IMR-90 (cell line): ENCODE measurements around the gene FXR2. TPM values are rescaled to one million over a fixed set of nuclear protein-coding genes. Genes with fewer than 3 reads are reported as not detected.
"Not testable (repeated sequence)": the region's sequence is repeated elsewhere in the genome, so short reads cannot be mapped to it uniquely, and the experiment has no call there.

Experiments used
- ATAC-seq: fragments of 200-7000 bp; cut with Tn5 transposase; 2 replicates; pipeline ENCODE4 v1.9.1; 2020; ENCODE audit warnings: low read depth, mild to moderate bottlenecking, moderate library complexity
- BruUV-seq: library from RNA; stranded (reverse); fragments of 400-500 nt; replicated peaks from 2 replicates; lab custom pipeline; 2021; lab: Mats Ljungman, UMichigan
- CTCF ChIA-PET: fragments of 300-600 bp; formaldehyde crosslinking; extraction: SDS; loops from one replicate; lab custom pipeline; 2021; ENCODE audit warnings: antibody characterized with exemption; lab: Yijun Ruan, JAX
- POLR2A ChIA-PET: fragments of 300-600 bp; sonication (Branson Sonifier 250); formaldehyde crosslinking; loops from one replicate; lab custom pipeline; 2022; ENCODE audit warnings: antibody characterized with exemption; ENCODE audit not compliant: unreplicated experiment; lab: Charles Lee
- DNase-seq: peaks from one replicate; pipeline ENCODE4 v3.0.0; 2013
- H2AFZ ChIP-seq: replicated peaks from 2 replicates; pipeline ENCODE3; 2013; ENCODE audit warnings: low read length, mild to moderate bottlenecking; ENCODE audit not compliant: poor library complexity
- H2AK5ac ChIP-seq: 2 replicates; pipeline ENCODE4 v1.6.1; 2013; ENCODE audit warnings: low read depth, low read length, inconsistent platforms
- H2AK9ac ChIP-seq: replicated peaks from 2 replicates; pipeline ENCODE3; 2013; ENCODE audit warnings: mild to moderate bottlenecking, low read depth, low read length, moderate library complexity; ENCODE audit not compliant: poor library complexity
- H2BK120ac ChIP-seq: 2 replicates; pipeline ENCODE4 v1.6.1; 2013; ENCODE audit warnings: low read depth, low read length, inconsistent platforms
- H2BK15ac ChIP-seq: 3 replicates; pipeline ENCODE4 v1.6.1; 2013; ENCODE audit warnings: low read depth, low read length, inconsistent platforms
- H2BK20ac ChIP-seq: 2 replicates; pipeline ENCODE4 v1.6.1; 2013; ENCODE audit warnings: low read depth, mild to moderate bottlenecking, inconsistent platforms, low read length, moderate library complexity
- H2BK5ac ChIP-seq: 2 replicates; pipeline ENCODE4 v1.6.1; 2013; ENCODE audit warnings: mild to moderate bottlenecking, low read depth, low read length, inconsistent platforms; ENCODE audit not compliant: poor library complexity, severe bottlenecking
- H3K14ac ChIP-seq: replicated peaks from 2 replicates; pipeline ENCODE4 v1.6.1; 2013; ENCODE audit warnings: low read depth, low read length, inconsistent platforms
- H3K18ac ChIP-seq: 2 replicates; pipeline ENCODE4 v1.6.1; 2013; ENCODE audit warnings: low read depth, low read length, control low read depth
- H3K23ac ChIP-seq: 2 replicates; pipeline ENCODE4 v1.6.1; 2013; ENCODE audit warnings: low read depth, low read length, inconsistent platforms
- H3K27ac ChIP-seq: 2 replicates; pipeline ENCODE4 v1.5.1; 2013; ENCODE audit warnings: mild to moderate bottlenecking, control low read depth, low read length; ENCODE audit not compliant: insufficient read depth
- H3K27me3 ChIP-seq: 2 replicates; pipeline ENCODE4 v1.6.1; 2013; ENCODE audit warnings: low read length; ENCODE audit not compliant: control insufficient read depth, insufficient read depth
- H3K36me3 ChIP-seq: 2 replicates; pipeline ENCODE4 v1.6.1; 2013; ENCODE audit warnings: low read length, mixed read lengths; ENCODE audit not compliant: control insufficient read depth, insufficient read depth
- H3K4ac ChIP-seq: 2 replicates; pipeline ENCODE4 v1.6.1; 2013; ENCODE audit warnings: low read depth, low read length, inconsistent platforms
- H3K4me1 ChIP-seq: 2 replicates; pipeline ENCODE4 v1.6.1; 2013; ENCODE audit warnings: low read length, mixed read lengths; ENCODE audit not compliant: control insufficient read depth, insufficient read depth
- H3K4me2 ChIP-seq: 2 replicates; pipeline ENCODE4 v1.6.1; 2013; ENCODE audit warnings: low read depth, mild to moderate bottlenecking, control low read depth, low read length, moderate library complexity
- H3K4me3 ChIP-seq: 2 replicates; pipeline ENCODE4 v1.5.1; 2013; ENCODE audit warnings: low read depth, mild to moderate bottlenecking, control low read depth, low read length, moderate library complexity; ENCODE audit not compliant: insufficient read depth
- H3K56ac ChIP-seq: 2 replicates; pipeline ENCODE4 v1.6.1; 2013; ENCODE audit warnings: low read length, inconsistent platforms; ENCODE audit not compliant: insufficient read depth; ENCODE audit errors: extremely low read depth
- H3K79me1 ChIP-seq, 2 experiments: 2 replicates each; pipeline ENCODE4 v1.6.1; 2013; ENCODE audit warnings: low read length in 2 of 2, inconsistent platforms in 1 of 2, low read depth in 1 of 2
- H3K9ac ChIP-seq: 2 replicates; pipeline ENCODE4 v1.6.1; 2013; ENCODE audit warnings: low read depth, low read length, control low read depth
- H3K9me1 ChIP-seq: 2 replicates; pipeline ENCODE4 v1.6.1; 2013; ENCODE audit warnings: low read length, inconsistent platforms; ENCODE audit not compliant: insufficient read depth
- H3K9me3 ChIP-seq: 2 replicates; pipeline ENCODE4 v1.6.1; 2013; ENCODE audit warnings: low read length; ENCODE audit not compliant: control insufficient read depth, insufficient read depth
- H4K20me1 ChIP-seq: 2 replicates; pipeline ENCODE4 v1.6.1; 2013; ENCODE audit warnings: low read length, inconsistent platforms; ENCODE audit not compliant: insufficient read depth
- H4K5ac ChIP-seq: 2 replicates; pipeline ENCODE4 v1.6.1; 2013; ENCODE audit warnings: mild to moderate bottlenecking, low read depth, low read length, control low read depth
- H4K8ac ChIP-seq, 2 experiments: 2 replicates each; pipeline ENCODE4 v1.6.1; 2013; ENCODE audit warnings: low read depth in 2 of 2, low read length in 2 of 2, control low read depth in 1 of 2, inconsistent platforms in 1 of 2
- H4K91ac ChIP-seq: 2 replicates; pipeline ENCODE4 v1.6.1; 2013; ENCODE audit warnings: low read depth, low read length, inconsistent platforms; ENCODE audit not compliant: insufficient read depth
- CHD1 ChIP-seq: IDR thresholded peaks from 2 replicates; pipeline ENCODE4 v1.6.1; 2012; ENCODE audit warnings: low read depth, low read length, improper control_type of control experiment
- CTCF ChIP-seq: conservative IDR thresholded peaks from 2 replicates; pipeline ENCODE4 v1.5.1; 2012; ENCODE audit warnings: mild to moderate bottlenecking, low read depth, low read length, improper control_type of control experiment
- MAFK ChIP-seq: IDR thresholded peaks from 2 replicates; pipeline ENCODE4 v1.6.1; 2012; ENCODE audit warnings: low read depth, low read length, improper control_type of control experiment
- MXI1 ChIP-seq: IDR thresholded peaks from 2 replicates; pipeline ENCODE4 v1.6.1; 2012; ENCODE audit warnings: low read depth, mild to moderate bottlenecking, low read length, moderate library complexity, borderline replicate concordance
- RFX5 ChIP-seq: IDR thresholded peaks from 2 replicates; pipeline ENCODE4 v1.8.0; 2012; ENCODE audit warnings: low read depth, mild to moderate bottlenecking, low read length, moderate library complexity
- SMC3 ChIP-seq: fragments of 150-350 bp; IDR thresholded peaks from 2 replicates; pipeline ENCODE4 v1.6.1; 2016; ENCODE audit warnings: low read depth, mild to moderate bottlenecking, antibody characterized with exemption, low read length, moderate library complexity
- WGBS, 2 experiments: methylation state at CpG; one replicate each; pipeline versions ENCODE4 v1.1.5 to v1.1.7; 2013; ENCODE audit warnings: missing lambda C conversion rate in 2 of 2; ENCODE audit not compliant: insufficient read length in 1 of 2; ENCODE audit errors: extremely low coverage in 2 of 2; 5-methylcytosine and 5-hydroxymethylcytosine counted together
- dilution Hi-C: fragments of 300-500 bp; cut with HindIII; formaldehyde crosslinking; loops from one replicate; pipeline ENCODE4 v1.14.3; 2018; ENCODE audit warnings: low sequenced_read_pairs; ENCODE audit not compliant: unreplicated experiment
- in situ Hi-C: fragments of 300-500 bp; cut with MboI; formaldehyde crosslinking; loops from 3 replicates; pipeline ENCODE4 v1.14.3; 2019; ENCODE audit warnings: low sequenced_read_pairs, inconsistent platforms, mixed read lengths
- intact Hi-C: fragments of 100-400 bp; cut with micrococcal nuclease; formaldehyde crosslinking; loops from 2 replicates; pipeline ENCODE4 v1.10.0; 2022
- polyA plus RNA-seq, 3 experiments: library from polyadenylated mRNA; depleted of rRNA; stranded (reverse); fragments of >200 nt; gene quantifications; 2 replicates each; pipeline ENCODE4 v1.2.3, GENCODE V29; 2012; ENCODE audit warnings: low replicate concordance in 1 of 3
- total RNA-seq: library from RNA; depleted of rRNA; stranded (reverse); fragments of >200 nt; gene quantifications from 2 replicates; pipeline ENCODE4 v1.2.3, GENCODE V29; 2012

The FXR2 gene
- total and polyA plus RNA-seq, 2 of the 4 experiments (the other 2 are of a cell fraction) = 39.1 to 55.9 TPM

- Histone ChIP-seq H3K4me2 (no peak overlapping the region), H3K36me3 (no peaks in the 10 kb centered on the region), H2BK120ac (no peak overlapping the region), H3K27ac (no peak overlapping the region), H3K27me3 (peaks cover 8% of the 10 kb centered on the region), H4K8ac (no peak overlapping the region), H4K91ac (no peak overlapping the region), H3K18ac (no peak overlapping the region), H3K4me3 (no peak overlapping the region), H4K20me1 (no peaks in the 10 kb centered on the region), H3K4ac (no peak overlapping the region), H3K9ac (no peak overlapping the region), H3K23ac (no peak overlapping the region), H2AFZ (no peak overlapping the region), H2BK15ac (no peak overlapping the region), H3K9me1 (no peaks in the 10 kb centered on the region), H3K14ac (no peak overlapping the region), H3K9me3 (no peaks in the 10 kb centered on the region), H2BK5ac (no peak overlapping the region), H2AK9ac (no peak overlapping the region), H3K4me1 (no peaks in the 10 kb centered on the region), H3K79me1 (no peaks in the 10 kb centered on the region), H2AK5ac (no peak overlapping the region), H2BK20ac (no peak overlapping the region), H4K5ac (no peak overlapping the region), H3K56ac (no peak overlapping the region)
- intact Hi-C loops (no loop called here), in situ Hi-C loops (no loop called here), dilution Hi-C loops (no loop called here)
- no TSS peak for BruUV-seq
- CTCF ChIA-PET = no interaction called here
- WGBS, 2 experiments = no CpG with 5 or more reads among the region's 4 CpGs
- TF ChIP-seq RFX5 = no peak
- no peak for TF ChIP-seq CHD1
- no peak for TF ChIP-seq CTCF
- TF ChIP-seq SMC3 = no peak
- no peak for TF ChIP-seq MXI1
- TF ChIP-seq MAFK = no peak
- ATAC-seq (no peak), DNase-seq (no peak)
- POLR2A ChIA-PET = no interaction called here
Observed at GRCh38 chr17:7644775-7645174, 30.1 kb upstream of the FXR2 start.

GRCh38 chr17:7641635-7642034 lies 26.9 kb upstream of the FXR2 start:
- in situ Hi-C loops = not testable (repeated sequence)

More at GRCh38 chr17:7641635-7642034, 26.9 kb upstream of the FXR2 start:
- H3K27ac ChIP-seq, H4K91ac ChIP-seq, H3K4me3 ChIP-seq, H2AK5ac ChIP-seq, H4K20me1 ChIP-seq, H2BK5ac ChIP-seq, ATAC-seq, H4K5ac ChIP-seq, H3K9me3 ChIP-seq, H3K18ac ChIP-seq, H3K36me3 ChIP-seq, H3K9ac ChIP-seq, intact Hi-C loops, H3K56ac ChIP-seq, DNase-seq, H4K8ac ChIP-seq, H2AFZ ChIP-seq, POLR2A ChIA-PET, H3K4me2 ChIP-seq, H3K4ac ChIP-seq, H3K27me3 ChIP-seq, H2BK120ac ChIP-seq, H3K23ac ChIP-seq, H3K79me1 ChIP-seq, dilution Hi-C loops, H3K14ac ChIP-seq, H2BK15ac ChIP-seq, H3K9me1 ChIP-seq, H3K4me1 ChIP-seq, H2BK20ac ChIP-seq, BruUV-seq, H2AK9ac ChIP-seq: not testable (repeated sequence)
- 47% methylated on average over 6 of the region's 7 CpGs; no CpG with 5 or more reads in 1 of the 2 experiments for WGBS, 2 experiments
- CTCF ChIA-PET = interaction anchor here (1.5 kb wide), 1 partner anchor 9 kb away, joined by 6 read pairs; no protein-coding TSS in a partner anchor
